ENCODE data around the gene SLCO3A1.

The SLCO3A1 gene

GRCh38 chr15:92111291-92111690 lies 257.8 kb downstream of the SLCO3A1 start:
- no peak for DNase-seq

GRCh38 chr15:92111751-92112150 lies 258.2 kb downstream of the SLCO3A1 start:
- no peak for DNase-seq

GRCh38 chr15:92112180-92112579 lies 258.7 kb downstream of the SLCO3A1 start:
- no peak for DNase-seq

DNA sequence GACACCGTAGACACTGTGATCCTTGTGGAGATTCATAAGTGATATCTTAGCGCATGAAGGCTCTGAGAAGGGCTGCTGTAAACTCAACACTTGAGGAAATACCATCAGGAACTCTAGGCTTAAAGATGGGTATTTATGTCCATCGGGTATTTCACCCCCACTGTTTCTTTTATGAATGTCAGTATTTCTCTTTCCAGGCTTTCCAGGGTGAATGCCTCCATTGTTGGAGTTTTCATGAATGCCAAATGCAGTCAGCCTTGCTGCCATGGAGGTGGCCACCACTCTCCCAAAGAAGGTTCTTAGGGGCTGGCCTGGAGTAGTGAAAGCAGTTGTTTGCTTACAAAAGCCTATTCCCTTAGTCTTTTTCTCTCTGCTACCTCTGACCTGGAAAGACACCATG lies 259.2 kb downstream of the SLCO3A1 start:
- DNase-seq: no peak

GRCh38 chr15:92113832-92114231 lies 260.3 kb downstream of the SLCO3A1 start:
- DNase-seq: no peak

GRCh38 chr15:92115834-92116233 lies 262.3 kb downstream of the SLCO3A1 start:
- DNase-seq: no peak

DNA sequence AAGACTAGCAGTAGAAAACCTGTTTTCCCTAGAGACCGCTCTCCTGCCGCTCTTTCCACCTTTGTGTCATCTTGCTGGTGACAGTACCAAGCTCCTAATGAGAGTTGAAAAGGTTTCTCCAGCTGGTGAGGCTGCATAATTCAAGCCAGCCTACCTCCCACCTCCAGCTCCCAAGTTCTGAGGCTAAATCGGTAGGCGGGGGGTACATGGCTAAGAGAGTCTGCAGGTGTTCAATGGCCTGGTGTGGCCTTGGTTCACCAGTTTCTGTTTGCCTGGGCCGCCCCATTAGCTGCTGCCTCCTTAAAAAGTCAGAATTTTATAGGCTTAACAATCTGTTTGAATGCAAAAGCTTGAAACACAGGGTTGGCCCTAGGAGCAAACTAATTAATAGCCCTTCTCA lies 262.8 kb downstream of the SLCO3A1 start:
- DNase-seq: no peak

DNA sequence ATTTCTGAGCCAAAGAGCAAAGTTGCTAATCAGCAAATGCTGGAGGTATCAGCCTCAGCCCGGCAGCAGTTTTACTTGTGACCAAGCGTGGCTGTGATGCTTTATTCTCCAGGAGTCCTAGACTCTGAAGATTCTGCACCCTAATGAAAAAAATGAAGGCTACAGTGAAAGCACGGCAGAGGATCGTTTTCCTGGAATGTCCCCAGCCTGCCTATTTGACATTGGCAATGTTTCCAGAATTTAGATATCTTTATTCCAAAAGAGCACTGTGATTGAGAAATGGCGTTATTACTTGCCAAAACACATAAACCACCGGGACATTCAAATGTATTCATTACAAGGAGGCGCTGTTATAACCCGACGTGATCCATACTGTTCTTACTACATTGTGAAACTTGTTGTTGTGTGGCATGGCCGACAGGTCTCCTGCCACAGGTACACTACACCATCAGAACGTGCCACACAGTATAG lies 263.8 kb downstream of the SLCO3A1 start:
- no peak for DNase-seq

- DNase-seq: no peak
These were observed 264.8 kb downstream of the SLCO3A1 start for GRCh38 chr15:92118162-92118935.

DNA sequence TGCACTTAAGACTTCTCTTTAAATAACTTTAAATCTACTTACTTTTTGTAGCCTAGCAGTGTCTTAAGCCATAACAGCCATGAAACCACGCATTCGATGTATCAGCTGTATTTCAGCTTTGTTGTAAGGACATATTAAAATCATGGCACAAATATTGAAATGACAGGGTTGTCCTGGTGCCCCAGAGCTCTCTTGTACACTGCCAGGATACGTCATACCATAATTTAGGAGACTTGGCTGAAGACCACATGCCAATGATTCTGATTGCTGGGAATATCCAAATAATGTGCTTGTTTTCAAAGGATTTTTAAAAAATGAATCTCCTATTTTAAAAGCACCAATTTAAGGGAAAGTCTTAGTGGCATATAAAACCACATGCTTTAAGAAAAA lies 265.4 kb downstream of the SLCO3A1 start:
- no peak for DNase-seq

DNA sequence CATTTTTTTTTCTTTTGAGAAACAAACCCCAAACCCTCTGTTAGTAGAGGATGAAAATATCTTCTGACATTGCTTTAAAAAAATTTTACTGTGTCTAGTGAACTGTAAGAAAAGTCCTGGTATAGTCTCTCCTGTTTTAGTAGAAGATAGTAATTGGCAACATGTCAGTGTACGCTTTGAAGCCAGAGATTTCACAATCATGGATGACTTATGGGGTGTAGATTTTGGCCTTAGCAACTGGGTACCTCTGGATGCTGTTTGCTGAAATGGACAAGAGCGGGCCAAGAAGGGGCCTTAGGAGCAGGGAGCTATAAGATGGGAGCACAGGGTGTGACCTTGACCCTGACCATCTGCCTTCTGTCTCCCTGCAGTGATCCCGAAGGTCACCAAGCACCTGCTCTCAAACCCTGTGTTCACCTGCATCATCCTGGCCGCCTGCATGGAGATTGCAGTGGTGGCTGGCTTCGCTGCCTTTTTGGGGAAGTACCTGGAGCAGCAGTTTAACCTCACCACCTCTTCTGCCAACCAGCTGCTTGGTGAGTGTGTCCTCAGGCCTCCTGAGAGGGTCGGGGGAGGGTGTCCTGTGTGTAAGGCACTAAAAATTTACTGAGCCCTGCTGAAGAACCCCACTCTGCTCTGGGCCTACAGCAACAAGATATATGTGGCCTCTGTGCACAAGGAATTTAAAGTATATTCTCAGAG lies 266.7 kb downstream of the SLCO3A1 start:
- DNase-seq: no peak

GRCh38 chr15:92121047-92121446 lies 267.5 kb downstream of the SLCO3A1 start:
- DNase-seq: no peak

DNA sequence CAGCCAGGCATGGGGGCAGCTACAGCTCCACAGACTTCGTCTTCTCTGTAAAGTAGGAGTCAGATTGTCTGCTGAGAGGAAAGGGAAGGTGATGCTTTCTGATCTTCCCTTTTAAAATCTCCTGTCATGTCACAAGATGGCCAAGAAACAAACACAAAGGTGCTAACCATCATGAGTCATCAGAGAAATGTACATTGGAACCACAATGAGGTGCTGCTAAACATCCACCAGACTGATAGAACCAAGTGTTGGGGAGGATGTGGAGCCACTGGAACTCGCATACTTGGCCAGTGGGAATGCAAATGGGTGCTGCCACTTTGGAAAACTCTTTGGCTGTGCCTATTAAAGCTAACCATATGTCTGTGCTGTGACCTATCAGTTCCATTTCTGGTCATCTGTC lies 268.8 kb downstream of the SLCO3A1 start:
- no peak for DNase-seq

- DNase-seq: no peak
These were observed 270.6 kb downstream of the SLCO3A1 start for GRCh38 chr15:92123962-92124656.

DNA sequence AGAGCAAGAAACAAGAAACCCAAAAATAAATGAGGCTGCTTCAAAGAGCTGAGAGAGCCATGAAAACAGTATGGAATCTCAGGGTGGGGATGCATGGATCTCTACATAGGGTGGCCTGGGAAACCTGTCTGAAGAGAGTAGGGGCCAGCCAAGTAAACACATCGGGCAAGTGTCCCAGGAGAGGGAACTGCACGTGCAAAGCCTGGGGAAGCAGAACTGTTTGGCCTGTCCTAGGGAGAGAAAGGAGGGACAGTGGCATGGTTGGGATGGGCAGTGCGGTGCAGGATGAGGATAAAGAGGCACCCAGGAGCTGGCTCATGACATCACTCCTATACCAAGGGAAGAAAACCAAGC lies 271.1 kb downstream of the SLCO3A1 start:
- no peak for DNase-seq

DNA sequence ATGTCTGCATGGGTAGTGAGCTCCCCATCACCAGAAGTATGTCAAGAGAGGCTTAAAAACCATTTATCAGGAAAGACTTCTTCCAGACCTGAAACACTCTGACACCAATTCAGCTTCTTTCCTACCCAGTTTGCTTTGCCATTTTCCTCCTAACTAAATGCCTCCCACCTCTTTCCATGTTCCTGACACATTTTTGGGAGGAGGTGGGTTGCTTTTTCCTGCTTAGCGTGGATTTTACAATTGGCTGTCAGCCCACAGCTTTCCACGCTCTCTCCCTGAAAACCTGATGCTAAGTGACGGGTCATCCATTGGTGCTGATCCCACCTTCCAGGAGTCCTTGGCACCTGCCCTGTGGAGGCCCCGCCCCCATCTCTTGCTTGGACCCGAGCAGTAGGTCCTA lies 275.3 kb downstream of the SLCO3A1 start:
- DNase-seq: no peak

DNA sequence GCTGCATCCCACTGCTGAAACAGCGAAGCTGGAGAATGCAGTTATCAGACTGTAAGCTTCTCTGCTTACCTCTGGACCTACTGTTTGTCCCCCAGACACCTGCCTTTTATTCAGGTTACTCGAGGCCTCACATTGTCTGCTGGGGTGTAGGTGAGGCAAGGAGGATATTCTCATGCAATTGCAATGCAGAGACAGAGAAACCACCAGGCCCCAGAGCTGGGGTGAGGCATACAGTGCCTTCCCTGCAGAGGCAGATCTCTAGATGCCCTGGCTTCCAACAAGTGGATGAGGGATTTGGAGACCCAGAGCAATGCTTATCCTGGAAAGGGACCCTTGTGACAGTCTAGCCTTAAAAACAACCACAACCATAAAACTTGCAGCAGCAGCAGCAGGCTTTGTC lies 276.7 kb downstream of the SLCO3A1 start:
- no peak for DNase-seq

- no peak for DNase-seq
These were observed 277.4 kb downstream of the SLCO3A1 start for GRCh38 chr15:92130906-92131305.

GRCh38 chr15:92132982-92133755 lies 279.7 kb downstream of the SLCO3A1 start:
- no peak for DNase-seq

DNA sequence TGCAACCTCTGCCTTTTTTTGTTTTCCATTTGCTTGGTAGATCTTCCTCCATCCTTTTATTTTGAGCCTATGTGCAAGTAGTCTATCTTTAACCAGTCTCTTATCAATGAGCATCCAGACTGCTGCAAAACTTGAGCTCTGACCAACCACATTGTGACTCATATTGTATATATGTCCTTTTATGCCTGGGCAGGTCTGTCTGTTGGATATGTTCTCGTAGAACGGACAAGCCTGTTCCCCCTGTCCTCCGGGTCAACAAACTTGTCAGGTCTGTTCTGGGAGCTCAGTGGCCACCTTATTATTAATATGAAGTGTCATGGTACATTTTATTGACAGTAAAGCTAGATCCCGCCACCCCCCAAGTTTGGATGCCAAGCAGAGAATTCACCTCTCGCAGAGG lies 287.3 kb downstream of the SLCO3A1 start:
- DNase-seq: no peak

DNA sequence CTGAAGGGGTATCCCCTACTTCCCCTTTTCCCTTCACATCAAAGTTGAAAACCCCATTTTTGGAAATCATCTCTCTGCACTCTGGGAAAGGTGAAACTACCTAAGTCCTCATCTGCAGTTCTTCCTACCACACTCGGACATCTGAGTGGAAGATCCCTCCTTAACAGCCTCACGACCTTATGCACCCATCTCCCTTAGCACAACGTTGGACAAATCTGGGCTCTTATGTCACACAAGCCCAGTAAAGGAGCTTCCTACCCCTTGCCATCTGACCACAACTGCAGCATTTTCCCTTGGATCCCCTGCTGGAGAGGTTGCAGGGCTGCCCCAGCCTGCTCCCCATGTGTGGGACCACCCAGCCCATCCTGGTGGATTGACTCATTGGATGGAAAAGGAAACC lies 288.1 kb downstream of the SLCO3A1 start:
- DNase-seq: no peak

- DNase-seq: no peak
These were observed 289.0 kb downstream of the SLCO3A1 start for GRCh38 chr15:92142242-92143232.

Data from eye (tissue), 1 donor.